ENCODE measurements around the gene DDX25.
A peak's percentile ranks its signal among the peaks of the same experiment; 100 is the strongest.

The DDX25 gene

DNA sequence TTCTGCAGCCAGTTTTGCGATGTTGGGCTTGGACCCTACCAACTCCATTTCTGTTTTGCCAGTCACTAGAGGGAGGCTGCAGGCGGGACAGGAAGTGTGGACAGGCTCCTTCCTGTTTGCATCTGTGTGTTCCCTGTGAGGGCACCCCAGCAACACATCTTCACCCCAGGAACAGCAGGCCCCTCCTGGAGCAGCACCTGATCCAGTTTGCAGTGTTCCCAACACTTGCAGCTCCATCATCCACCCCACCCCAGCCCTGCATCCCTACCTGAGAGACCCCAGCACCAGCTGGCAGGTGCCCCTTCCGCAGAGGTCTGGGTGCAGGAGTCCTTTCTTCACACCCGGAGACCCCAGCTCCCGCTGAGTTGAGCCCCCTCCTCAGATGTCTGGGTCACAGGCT lies 34.1 kb downstream of the DDX25 start:
- DNase-seq = no peak

- DNase-seq = no peak
These were observed 34.8 kb downstream of the DDX25 start for GRCh38 chr11:125939081-125939521.

- DNase-seq = no peak
These were observed 35.8 kb downstream of the DDX25 start for GRCh38 chr11:125940145-125940544.

GRCh38 chr11:125941267-125941618 lies 36.9 kb downstream of the DDX25 start:
- no peak for DNase-seq

DNA sequence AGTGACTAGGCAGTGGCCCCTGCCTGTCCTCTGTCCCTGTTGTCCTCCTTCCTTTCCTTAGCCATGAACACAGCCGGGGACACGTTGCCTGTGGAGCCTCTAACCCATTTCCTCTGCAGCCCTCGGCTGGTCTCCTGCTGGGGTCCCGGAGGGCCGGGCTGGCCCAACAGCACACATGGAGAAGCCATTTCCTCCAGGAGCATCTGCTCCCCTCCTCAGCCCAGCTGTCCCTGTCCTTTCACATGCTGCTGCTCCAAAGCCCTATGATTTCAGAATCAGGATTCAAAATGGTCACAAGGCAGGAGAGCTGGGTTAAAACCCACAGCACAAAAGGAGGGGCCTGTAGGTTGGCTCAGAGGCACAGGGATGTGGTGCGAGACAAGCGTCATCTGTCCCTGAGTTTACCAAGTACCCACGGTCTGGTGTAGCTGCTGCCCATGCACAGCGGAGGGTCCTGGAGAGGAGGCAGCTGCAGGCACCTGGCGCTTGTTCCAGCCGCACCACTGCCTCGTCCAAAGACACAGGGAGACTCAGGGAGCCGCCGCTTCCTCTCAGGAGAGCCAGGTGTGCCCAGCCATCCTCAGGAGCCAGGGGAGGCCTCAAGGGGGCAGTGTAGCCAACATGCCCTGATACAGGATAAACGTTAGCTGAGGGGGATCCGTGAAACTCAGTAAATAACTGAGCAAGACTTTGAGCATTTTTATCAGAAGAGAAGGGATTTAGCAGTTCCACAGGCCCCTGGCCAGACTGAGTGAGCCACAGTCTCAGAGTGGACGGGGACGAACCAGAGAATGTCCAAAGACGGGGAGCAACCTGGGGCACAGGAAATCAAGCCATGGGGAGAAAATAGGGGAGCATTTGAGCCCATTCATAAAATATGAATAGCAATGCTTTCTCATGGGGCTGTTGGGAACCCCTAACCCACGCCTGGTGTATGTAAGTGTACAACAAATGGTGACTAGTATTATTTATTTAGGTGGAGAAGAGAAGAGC lies 37.6 kb downstream of the DDX25 start:
- DNase-seq = peak; percentile 79

DNA sequence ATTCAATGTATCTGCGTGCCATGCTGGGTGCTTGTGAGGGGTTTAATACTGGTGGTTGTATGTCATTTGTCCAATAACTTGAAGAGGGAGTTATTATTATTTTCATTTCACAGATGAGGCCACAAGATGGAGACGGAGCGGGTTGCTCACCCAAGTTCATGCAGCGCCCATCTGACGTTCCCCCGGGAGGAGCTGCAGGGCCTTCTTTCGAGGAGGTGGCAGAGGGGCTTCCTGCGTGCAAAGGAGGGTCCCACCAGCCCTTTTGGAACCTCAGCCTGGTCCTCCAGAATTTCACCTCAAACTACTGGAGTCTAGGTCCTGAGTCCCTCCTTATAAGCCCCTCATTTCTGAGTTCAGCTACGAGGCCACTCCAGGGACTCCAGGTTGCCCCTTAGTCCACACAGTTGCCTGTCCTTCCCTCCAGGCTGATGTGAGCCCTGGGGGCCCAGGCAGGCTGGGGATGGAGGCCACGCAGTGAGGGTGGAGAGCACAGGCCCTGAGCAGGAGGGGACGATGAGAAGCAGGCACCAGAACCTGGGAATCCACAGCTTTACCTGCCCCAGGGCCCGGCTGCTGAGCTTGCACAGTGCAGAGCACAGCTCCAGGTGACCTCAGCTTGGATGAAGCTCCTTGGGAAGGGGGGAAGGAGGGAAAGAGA lies 38.6 kb downstream of the DDX25 start:
- DNase-seq = no peak

DNA sequence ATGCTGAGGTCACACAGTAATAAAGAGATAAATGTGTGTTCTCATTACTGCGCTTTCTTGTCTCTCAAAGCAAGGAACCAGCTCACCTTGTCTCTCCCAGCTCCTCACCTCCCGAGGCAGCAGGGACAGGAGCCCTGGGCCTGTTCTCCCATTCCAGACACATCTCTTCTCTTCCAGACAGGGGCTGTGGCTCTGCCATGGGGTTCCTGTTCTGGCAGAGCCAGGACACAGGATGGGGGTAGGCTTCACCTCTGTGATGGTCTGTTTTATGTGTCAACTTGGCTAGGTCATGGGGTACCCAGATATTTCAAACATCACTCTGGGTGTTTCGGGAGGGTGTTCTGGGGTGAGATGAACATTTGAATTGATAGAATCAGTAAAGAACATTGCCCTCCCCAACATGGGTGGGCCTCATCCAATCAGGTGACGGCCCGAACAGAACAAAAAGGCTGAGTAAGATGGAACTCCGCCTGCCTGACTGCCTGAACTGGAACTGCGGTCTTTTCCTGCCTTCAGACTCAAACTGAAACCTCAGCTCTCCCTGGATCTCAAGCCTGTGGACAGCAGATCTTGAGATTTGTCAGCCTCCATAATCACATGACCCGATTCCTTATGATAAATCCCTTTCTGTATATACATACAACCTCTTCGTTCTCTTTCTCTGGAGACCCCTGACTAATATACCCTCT lies 39.5 kb downstream of the DDX25 start:
- DNase-seq = no peak

- no peak for DNase-seq
These were observed 40.2 kb downstream of the DDX25 start for GRCh38 chr11:125944350-125945010.

- no peak for DNase-seq
These were observed 40.9 kb downstream of the DDX25 start for GRCh38 chr11:125945011-125945796.

DNA sequence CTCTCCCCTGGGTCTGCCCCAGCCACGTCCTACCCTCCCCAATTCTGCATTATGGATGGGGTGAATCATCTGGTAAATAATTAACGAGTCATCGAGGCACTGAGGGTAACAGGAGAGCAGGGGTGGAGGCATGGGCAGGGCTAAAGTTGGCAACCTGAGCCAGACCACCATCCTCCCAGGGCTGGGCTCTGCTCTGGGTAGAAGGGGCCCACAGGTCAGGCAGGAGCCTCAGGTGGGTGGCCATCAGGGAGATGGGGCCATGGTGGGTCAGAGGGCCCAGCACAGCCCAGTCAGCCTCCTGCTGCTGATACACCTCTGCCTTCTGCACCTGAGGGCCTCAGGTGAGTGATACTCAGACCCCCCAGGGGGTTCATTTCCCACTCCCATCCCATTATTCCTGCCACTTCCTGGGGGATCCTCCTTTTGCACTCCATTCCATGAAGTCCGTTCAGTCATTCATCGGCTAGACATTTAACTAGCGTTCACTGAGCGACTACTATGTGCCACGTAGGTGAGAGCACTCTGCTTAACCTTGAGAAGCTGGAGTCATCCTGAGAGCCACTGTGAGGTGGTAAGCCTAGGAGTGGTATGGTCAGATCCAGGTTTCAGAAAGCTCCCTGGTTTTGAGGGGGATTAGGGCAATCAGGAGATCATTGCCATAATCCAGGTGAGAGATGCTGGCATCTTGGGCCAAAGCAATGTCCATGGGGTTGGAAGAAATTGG lies 41.7 kb downstream of the DDX25 start, which contains the start of gene VSIG10L2:
Gene VSIG10L2 (plus strand): TSS at position 248 of the 724 bp plus-strand sequence. CDS start 12 bp downstream, at position 260.
- DNase-seq = no peak

DNA sequence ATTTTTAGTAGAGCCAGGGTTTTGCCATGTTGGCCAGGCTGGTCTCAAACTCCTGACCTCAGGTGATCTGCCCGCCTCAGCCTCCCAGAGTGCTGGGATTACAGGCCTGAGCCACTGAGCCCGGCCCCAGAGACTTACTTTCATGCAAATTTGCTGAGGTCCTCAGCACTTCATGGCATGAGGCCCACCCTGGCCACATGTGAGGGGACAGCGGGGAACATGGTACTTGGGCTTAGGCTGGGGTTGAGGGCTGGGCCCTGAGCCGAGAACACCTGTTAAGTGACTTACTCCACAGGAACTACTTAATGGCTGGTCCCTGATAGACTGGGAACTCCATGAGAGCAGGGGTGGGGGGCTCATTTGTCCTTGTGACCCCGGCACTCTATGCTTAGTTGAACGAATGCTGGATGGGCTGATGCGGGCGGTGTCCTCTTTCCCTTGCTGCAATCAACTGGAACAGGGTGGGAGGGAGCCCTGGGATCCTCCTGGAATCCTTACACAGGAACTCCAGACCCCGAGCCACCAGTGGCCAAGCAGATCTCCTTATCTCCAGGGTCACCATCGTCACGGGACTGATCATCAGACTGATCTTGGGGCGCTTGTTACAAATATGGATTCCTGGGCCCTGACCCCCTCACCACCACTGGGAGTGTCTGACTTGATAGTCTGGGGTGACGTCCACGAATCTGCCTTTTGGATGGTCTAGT lies 42.6 kb downstream of the DDX25 start:
- DNase-seq = no peak

GRCh38 chr11:125947419-125948277 lies 43.3 kb downstream of the DDX25 start:
- DNase-seq = no peak

GRCh38 chr11:125948278-125949051 lies 44.2 kb downstream of the DDX25 start:
- no peak for DNase-seq

DNA sequence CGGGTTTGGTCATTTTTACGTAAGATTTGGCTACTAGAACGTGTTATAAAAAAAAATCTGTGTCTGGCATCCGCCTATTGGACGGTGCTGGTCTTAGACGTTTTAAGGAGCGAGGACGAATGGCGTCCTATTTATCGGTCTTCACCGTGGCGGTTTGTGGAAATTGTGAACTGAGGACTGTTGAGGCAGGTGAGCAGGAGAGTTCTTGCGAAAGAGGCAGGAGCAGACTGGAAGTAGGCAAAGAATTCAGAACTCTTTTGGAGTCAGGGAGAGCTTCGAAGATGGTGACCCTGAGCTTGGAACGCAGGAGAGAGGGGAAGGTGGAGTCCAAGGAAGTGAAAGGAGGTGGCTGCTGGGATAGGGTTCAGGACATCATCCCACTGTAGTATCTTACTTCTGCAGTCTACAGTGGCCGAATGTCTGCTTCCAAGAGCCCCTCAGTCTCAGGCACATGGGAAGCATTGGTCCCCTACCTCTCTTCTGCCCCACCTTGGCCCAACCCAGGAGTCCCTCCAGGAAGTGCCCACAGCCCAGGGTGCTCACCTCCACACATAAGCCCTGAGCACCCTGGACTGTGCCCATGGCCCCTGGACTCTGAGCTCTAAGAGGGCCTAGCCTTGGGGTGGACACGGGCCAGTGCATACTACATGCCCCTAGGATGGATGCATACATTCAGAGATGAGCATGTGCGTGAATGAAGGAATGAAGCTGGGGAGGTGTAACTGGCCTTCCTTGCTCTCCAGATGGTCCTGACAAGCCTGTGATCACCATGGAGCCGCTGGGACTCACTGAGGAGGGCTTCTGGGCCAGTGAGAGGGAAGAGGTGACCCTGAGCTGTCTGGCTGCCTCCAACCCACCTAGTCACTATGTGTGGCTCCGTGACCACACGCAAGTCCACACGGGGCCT lies 45.2 kb downstream of the DDX25 start:
- DNase-seq = no peak

- DNase-seq = no peak
These were observed 45.8 kb downstream of the DDX25 start for GRCh38 chr11:125950178-125950490.

DNA sequence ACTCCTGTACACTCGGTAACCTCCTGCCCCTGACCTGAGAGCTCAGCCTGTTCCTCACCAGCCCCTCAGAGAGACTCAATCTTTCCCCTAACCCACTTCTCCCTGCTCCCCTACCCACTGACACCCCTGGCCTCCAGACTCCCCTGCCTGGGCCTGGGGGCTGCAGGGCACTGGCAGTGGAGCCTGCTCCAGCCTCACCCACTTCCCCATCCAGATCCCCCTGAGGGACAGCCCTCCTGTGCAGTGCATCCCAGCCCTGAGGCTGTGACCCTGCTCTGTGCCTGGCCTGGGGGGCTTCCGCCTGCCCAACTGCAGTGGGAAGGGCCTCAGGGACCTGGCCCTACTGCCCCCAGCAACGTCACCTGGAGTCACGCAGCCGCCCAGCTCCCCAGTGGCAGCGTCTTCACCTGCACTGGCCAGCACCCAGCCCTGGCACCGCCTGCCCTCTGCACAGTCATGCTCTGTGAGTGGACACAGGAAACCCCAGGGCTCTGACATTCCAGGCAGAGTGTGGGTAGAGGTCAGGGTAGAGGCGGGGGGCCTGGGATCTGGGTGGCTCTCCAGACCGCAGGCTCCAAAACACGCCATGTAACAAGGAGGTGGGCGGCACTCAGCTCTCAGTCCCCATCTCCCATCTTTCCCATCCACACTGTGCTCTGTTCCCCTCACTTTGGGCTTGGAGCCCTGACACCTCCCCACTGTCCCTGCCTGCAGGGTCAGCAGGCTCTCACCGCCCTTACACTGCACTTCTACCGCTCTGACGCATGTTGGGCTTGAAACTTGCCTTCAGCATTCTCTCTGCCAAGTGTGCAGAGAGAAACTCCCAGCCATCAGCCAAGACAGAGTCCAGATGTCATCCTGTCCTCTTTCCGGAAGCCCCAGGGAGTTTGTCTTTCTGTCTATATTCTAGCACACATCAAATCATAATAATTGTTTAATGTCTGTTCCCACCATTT lies 46.7 kb downstream of the DDX25 start:
- DNase-seq = peak; percentile 50

GRCh38 chr11:125951731-125952130 lies 47.4 kb downstream of the DDX25 start:
- DNase-seq = no peak
